HL-60 (cell line): ENCODE measurements around the gene DARS1.

ENCODE experiments used
- DNase-seq, 2 experiments: peaks; one replicate each; pipeline ENCODE4 v3.0.0-alpha.2; 2010 to 2020; ENCODE audit warnings: low read depth in 1 of 2, low spot score in 1 of 2
- H3K27ac ChIP-seq: fragments of 250-450 bp; sonication (Bioruptor Pico); replicated peaks from 2 replicates; pipeline ENCODE4 v1.5.1; 2020; ENCODE audit warnings: mild to moderate bottlenecking, moderate library complexity
- H3K27me3 ChIP-seq: fragments of 250-450 bp; sonication (Bioruptor Pico); 2 replicates; pipeline ENCODE4 v1.5.1; 2021; ENCODE audit warnings: mild to moderate bottlenecking, moderate library complexity; ENCODE audit not compliant: insufficient read depth, poor library complexity, severe bottlenecking
- H3K4me3 ChIP-seq: replicated peaks from 2 replicates; pipeline ENCODE4 v1.5.1; 2011; ENCODE audit warnings: mild to moderate bottlenecking, control low read depth, low read length; ENCODE audit not compliant: insufficient read depth
- GABPA ChIP-seq: IDR thresholded peaks from 2 replicates; pipeline ENCODE4 v1.6.1; 2012; ENCODE audit warnings: low read depth
- POLR2AphosphoS5 ChIP-seq: IDR thresholded peaks from 2 replicates; pipeline ENCODE4 v1.6.1; 2012; ENCODE audit warnings: low read depth
- SPI1 ChIP-seq: IDR thresholded peaks from 2 replicates; pipeline ENCODE4 v1.6.1; 2012; ENCODE audit warnings: low read depth, mild to moderate bottlenecking, borderline replicate concordance
- TF ChIP-seq, protein P1 (sequence below): IDR thresholded peaks from 2 replicates; pipeline ENCODE4 v1.6.1; 2012; ENCODE audit warnings: low read depth; ENCODE audit not compliant: insufficient replicate concordance
- TF ChIP-seq, protein P2 (sequence below): IDR thresholded peaks from one replicate; pipeline ENCODE4 v1.5.1; 2011; ENCODE audit warnings: low read length, control low read depth, inconsistent platforms; ENCODE audit not compliant: insufficient read depth

The DARS1 gene

DNA sequence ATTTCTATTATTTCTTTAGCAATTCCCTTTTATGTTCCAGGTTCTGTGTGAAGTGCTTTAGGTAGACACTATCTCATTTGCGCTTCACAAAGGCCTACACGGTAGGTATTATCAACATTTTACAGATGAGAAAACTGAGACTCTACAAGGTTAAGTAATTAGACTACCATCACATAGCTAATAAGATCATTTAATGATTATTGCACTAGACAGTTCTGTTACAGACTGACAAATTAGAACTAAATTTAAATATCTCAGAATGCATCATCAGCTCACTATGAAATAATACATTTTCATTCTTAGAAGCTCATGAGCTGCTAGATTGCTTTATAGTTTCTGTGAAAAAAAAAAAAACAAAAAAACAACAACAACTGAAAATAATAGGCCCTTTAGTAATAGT lies 37.9 kb downstream of the DARS1 start:
- TF ChIP-seq GABPA (no peak), SPI1 (no peak), POLR2AphosphoS5 (no peak)
- TF ChIP-seq, protein P1, sequence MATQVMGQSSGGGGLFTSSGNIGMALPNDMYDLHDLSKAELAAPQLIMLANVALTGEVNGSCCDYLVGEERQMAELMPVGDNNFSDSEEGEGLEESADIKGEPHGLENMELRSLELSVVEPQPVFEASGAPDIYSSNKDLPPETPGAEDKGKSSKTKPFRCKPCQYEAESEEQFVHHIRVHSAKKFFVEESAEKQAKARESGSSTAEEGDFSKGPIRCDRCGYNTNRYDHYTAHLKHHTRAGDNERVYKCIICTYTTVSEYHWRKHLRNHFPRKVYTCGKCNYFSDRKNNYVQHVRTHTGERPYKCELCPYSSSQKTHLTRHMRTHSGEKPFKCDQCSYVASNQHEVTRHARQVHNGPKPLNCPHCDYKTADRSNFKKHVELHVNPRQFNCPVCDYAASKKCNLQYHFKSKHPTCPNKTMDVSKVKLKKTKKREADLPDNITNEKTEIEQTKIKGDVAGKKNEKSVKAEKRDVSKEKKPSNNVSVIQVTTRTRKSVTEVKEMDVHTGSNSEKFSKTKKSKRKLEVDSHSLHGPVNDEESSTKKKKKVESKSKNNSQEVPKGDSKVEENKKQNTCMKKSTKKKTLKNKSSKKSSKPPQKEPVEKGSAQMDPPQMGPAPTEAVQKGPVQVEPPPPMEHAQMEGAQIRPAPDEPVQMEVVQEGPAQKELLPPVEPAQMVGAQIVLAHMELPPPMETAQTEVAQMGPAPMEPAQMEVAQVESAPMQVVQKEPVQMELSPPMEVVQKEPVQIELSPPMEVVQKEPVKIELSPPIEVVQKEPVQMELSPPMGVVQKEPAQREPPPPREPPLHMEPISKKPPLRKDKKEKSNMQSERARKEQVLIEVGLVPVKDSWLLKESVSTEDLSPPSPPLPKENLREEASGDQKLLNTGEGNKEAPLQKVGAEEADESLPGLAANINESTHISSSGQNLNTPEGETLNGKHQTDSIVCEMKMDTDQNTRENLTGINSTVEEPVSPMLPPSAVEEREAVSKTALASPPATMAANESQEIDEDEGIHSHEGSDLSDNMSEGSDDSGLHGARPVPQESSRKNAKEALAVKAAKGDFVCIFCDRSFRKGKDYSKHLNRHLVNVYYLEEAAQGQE: no peak
- TF ChIP-seq, protein P2, sequence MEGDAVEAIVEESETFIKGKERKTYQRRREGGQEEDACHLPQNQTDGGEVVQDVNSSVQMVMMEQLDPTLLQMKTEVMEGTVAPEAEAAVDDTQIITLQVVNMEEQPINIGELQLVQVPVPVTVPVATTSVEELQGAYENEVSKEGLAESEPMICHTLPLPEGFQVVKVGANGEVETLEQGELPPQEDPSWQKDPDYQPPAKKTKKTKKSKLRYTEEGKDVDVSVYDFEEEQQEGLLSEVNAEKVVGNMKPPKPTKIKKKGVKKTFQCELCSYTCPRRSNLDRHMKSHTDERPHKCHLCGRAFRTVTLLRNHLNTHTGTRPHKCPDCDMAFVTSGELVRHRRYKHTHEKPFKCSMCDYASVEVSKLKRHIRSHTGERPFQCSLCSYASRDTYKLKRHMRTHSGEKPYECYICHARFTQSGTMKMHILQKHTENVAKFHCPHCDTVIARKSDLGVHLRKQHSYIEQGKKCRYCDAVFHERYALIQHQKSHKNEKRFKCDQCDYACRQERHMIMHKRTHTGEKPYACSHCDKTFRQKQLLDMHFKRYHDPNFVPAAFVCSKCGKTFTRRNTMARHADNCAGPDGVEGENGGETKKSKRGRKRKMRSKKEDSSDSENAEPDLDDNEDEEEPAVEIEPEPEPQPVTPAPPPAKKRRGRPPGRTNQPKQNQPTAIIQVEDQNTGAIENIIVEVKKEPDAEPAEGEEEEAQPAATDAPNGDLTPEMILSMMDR: no peak
- H3K27ac ChIP-seq: no peak overlapping the region
- no peak for DNase-seq

DNA sequence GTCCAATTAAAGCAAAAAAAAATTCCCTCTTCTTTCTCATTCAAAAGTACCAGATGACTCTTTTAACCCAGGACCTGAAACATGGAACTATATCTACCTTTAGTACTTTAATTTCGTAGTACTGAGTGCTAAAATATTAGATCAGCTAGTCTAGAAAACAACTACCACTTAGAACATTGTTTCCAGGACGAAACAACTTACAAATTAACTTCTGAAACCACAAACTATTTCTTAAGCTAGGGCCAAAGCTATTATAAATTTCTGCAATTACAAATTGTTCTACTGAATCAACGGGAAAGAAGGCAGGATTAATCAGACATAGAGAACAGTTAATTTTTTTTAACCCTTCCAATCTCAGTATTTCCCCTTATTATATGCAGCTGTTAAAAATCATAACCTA lies 39.9 kb downstream of the DARS1 start:
- TF ChIP-seq SPI1 (no peak), GABPA (no peak), POLR2AphosphoS5 (no peak)
- TF ChIP-seq, protein P1: no peak
- TF ChIP-seq, protein P2: no peak
- H3K27ac ChIP-seq: no peak overlapping the region
- no peak for DNase-seq
- no peak overlapping the region for H3K4me3 ChIP-seq
- H3K27me3 ChIP-seq: no peaks in the 10 kb centered on the region

More for the DNA sequence above, 37.9 kb downstream of the DARS1 start:
- no peaks in the 10 kb centered on the region for H3K27me3 ChIP-seq
- no peak overlapping the region for H3K4me3 ChIP-seq

DNA sequence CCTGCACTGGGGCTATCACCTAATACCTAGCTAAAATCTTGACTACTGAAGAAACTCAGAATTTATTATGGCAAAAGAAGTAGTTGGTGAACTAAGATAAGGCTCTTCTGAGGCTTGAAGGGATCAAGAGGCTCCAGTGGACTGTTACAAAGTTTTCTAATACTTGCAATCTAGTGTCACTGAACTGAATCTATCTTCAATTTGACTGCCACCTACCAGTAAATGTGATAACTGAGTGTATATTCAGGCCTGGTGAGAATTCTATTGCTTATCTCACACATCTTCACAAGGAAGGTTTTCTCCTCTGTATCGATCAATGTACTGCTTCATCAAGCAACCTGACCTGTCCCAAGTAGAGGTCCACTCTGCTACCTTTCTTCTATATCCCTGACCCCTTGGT lies 40.8 kb downstream of the DARS1 start:
- TF ChIP-seq, protein P2: no peak
- TF ChIP-seq, protein P1: no peak
- H3K27ac ChIP-seq: no peak overlapping the region
- no peak for DNase-seq
- H3K27me3 ChIP-seq: no peaks in the 10 kb centered on the region
- no peak overlapping the region for H3K4me3 ChIP-seq
